ENCODE data around the gene BOLA3.

DNA sequence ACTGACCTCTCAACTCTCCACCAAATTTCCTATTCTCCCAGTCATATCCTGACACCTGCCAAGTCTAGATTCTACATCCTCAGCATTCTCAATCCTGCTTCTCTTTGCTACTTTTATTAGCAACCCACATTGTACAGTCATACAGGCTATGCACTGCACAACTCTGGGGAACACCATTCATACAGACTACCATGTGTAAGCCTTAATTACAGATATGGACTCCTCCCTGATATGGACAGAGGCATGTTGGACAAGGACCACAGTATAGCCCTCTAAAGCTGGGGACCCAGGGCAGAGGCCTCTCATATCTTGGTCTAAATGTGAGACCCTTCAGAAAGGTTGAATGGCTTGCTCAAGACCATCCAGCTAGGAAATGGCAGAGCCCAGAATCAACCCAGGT lies 36.3 kb downstream of the BOLA3 start:
- TF ChIP-seq, protein P1, sequence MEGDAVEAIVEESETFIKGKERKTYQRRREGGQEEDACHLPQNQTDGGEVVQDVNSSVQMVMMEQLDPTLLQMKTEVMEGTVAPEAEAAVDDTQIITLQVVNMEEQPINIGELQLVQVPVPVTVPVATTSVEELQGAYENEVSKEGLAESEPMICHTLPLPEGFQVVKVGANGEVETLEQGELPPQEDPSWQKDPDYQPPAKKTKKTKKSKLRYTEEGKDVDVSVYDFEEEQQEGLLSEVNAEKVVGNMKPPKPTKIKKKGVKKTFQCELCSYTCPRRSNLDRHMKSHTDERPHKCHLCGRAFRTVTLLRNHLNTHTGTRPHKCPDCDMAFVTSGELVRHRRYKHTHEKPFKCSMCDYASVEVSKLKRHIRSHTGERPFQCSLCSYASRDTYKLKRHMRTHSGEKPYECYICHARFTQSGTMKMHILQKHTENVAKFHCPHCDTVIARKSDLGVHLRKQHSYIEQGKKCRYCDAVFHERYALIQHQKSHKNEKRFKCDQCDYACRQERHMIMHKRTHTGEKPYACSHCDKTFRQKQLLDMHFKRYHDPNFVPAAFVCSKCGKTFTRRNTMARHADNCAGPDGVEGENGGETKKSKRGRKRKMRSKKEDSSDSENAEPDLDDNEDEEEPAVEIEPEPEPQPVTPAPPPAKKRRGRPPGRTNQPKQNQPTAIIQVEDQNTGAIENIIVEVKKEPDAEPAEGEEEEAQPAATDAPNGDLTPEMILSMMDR (IDR thresholded peaks at IDR 0.05; ENCODE audit: insufficient read depth, low read depth, low read length) = no peak
- no peak for TF ChIP-seq EZH2 (IDR thresholded peaks at IDR 0.05; ENCODE audit: insufficient read depth, low read length)
